HS-5 (cell line): ENCODE data around the gene GNG13.
A peak's percentile ranks its signal among the peaks of the same experiment; 100 is the strongest.

Source experiments
- DNase-seq: peaks from one replicate; pipeline ENCODE4 v3.0.0-alpha.2; 2012; ENCODE audit warnings: low read depth

Gene GNG13

GRCh38 chr16:794091-794822 lies 6.3 kb downstream of the GNG13 start:
- DNase-seq: no peak

- DNase-seq: no peak
Observed at GRCh38 chr16:793414-793813, 7.1 kb downstream of the GNG13 start.

- DNase-seq: no peak
Observed at GRCh38 chr16:792221-792995, 8.1 kb downstream of the GNG13 start.

GRCh38 chr16:791131-791530 lies 9.4 kb downstream of the GNG13 start:
- no peak for DNase-seq

- no peak for DNase-seq
Observed at GRCh38 chr16:790086-790485, 10.4 kb downstream of the GNG13 start.

- no peak for DNase-seq
Observed at GRCh38 chr16:789191-789850, 11.2 kb downstream of the GNG13 start.

- peak; percentile 9 for DNase-seq
Observed at GRCh38 chr16:788399-789126, 12.0 kb downstream of the GNG13 start, which contains the start of gene CHTF18. TSS of gene CHTF18 (plus strand) at chr16:788620. CDS start at chr16:788685, 65 bp downstream.

GRCh38 chr16:787978-788398 lies 12.5 kb downstream of the GNG13 start, which contains the start of gene RPUSD1:
TSS of gene RPUSD1 (minus strand) at chr16:788381. CDS start at chr16:787737, 644 bp downstream.
- DNase-seq: no peak

GRCh38 chr16:787321-787966 lies 13.1 kb downstream of the GNG13 start:
- no peak for DNase-seq

- no peak for DNase-seq
Observed at GRCh38 chr16:785563-786535, 14.7 kb downstream of the GNG13 start.

- no peak for DNase-seq
Observed at GRCh38 chr16:784431-784830, 16.1 kb downstream of the GNG13 start.

GRCh38 chr16:783404-784161 lies 17.0 kb downstream of the GNG13 start:
- no peak for DNase-seq

GRCh38 chr16:782766-783403 lies 17.6 kb downstream of the GNG13 start:
- no peak for DNase-seq

- no peak for DNase-seq
Observed at GRCh38 chr16:782258-782657, 18.3 kb downstream of the GNG13 start.

- DNase-seq: no peak
Observed at GRCh38 chr16:781346-782010, 19.1 kb downstream of the GNG13 start.

GRCh38 chr16:780296-780695 lies 20.2 kb downstream of the GNG13 start:
- DNase-seq: no peak

- DNase-seq: no peak
Observed at GRCh38 chr16:779561-779960, 21.0 kb downstream of the GNG13 start.

- no peak for DNase-seq
Observed at GRCh38 chr16:778909-779527, 21.5 kb downstream of the GNG13 start.
